ENCODE data around the gene ABCG4.
"Not testable (repeated sequence)": the region's sequence is repeated elsewhere in the genome, so short reads cannot be mapped to it uniquely, and the experiment has no call there.

ABCG4 gene

GRCh38 chr11:119155733-119156492 is 7.1 kb downstream of the ABCG4 start:
- DNase-seq = peak; percentile 41

- DNase-seq = no peak
These were observed 7.6 kb downstream of the ABCG4 start for GRCh38 chr11:119156496-119156895.

GRCh38 chr11:119157063-119157462 is 8.2 kb downstream of the ABCG4 start:
- DNase-seq = peak; percentile 17

- DNase-seq = no peak
These were observed 9.6 kb downstream of the ABCG4 start for GRCh38 chr11:119158467-119158866.

DNA sequence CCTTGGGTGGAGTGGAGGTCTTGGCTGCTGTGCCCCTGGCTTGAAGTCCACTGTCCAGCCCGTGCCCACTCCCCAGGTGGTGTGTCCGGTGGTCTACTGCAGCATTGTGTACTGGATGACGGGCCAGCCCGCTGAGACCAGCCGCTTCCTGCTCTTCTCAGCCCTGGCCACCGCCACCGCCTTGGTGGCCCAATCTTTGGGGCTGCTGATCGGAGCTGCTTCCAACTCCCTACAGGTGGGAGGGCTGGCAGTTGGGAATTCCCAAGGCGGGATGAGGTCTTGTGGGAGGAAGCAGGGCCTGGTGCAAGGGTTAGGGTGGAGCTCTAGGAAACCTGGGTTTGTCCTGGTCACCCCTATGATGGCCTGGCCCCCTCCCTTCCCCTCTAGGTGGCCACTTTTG is 11.3 kb downstream of the ABCG4 start:
- DNase-seq = no peak

DNA sequence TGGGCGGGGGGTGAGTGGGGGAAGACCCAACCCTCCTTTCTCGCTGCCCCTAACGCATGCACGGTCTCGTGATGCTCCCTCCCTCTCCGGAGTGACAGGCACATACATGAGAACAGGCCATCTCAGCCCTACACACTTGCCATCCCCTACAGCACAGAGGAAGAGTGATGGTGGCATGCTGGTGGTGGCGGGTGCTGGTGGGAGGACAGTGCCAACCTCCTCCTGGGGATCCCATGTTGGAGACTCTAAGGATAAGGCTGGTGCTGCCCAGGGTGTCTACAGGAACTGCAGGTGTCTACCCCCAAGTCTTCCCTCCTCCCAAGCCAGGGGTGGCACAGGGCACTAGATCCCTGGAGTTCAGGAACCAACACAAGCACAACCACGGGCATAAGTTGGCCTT is 13.0 kb downstream of the ABCG4 start:
- no peak for DNase-seq

GRCh38 chr11:119166368-119167076 is 17.7 kb downstream of the ABCG4 start:
- no peak for DNase-seq

- not testable (repeated sequence) for DNase-seq
These were observed 18.2 kb downstream of the ABCG4 start for GRCh38 chr11:119167077-119167458.

GRCh38 chr11:119167933-119168332 is 19.1 kb downstream of the ABCG4 start:
- no peak for DNase-seq

GRCh38 chr11:119168471-119169281 is 19.8 kb downstream of the ABCG4 start, which contains the start of gene NLRX1:
TSS of gene NLRX1 (plus strand) at chr11:119168725. CDS start at chr11:119171404, 2,679 bp downstream.
- peak; percentile 90 for DNase-seq

DNA sequence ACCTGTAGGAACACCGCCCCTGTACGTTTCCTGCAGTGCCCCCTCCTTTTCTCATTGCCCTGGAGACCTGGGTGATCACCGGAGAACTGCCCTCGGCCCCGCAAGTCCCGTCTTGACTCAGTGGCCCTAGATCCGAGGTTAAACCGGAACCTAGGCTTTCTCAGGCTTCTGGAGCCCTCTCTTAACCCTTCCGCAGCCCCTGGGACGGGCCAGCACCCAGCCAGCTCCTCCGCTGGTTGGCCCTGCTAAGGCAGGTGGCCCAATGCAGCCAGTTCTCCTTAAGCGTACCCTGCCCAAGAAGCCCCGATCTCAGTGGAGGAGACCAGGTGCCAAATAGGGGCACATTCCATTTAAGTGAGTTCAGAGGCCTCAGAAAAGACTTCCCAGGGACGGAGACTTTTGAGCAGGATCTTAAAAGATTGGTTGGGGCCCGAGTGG is 20.4 kb downstream of the ABCG4 start:
- peak; percentile 54 for DNase-seq

GRCh38 chr11:119172513-119172912 is 23.7 kb downstream of the ABCG4 start:
- no peak for DNase-seq

- no peak for DNase-seq
These were observed 24.6 kb downstream of the ABCG4 start for GRCh38 chr11:119173453-119173852.

- DNase-seq = peak; percentile 82
These were observed 26.7 kb downstream of the ABCG4 start for GRCh38 chr11:119175493-119176077.

DNA sequence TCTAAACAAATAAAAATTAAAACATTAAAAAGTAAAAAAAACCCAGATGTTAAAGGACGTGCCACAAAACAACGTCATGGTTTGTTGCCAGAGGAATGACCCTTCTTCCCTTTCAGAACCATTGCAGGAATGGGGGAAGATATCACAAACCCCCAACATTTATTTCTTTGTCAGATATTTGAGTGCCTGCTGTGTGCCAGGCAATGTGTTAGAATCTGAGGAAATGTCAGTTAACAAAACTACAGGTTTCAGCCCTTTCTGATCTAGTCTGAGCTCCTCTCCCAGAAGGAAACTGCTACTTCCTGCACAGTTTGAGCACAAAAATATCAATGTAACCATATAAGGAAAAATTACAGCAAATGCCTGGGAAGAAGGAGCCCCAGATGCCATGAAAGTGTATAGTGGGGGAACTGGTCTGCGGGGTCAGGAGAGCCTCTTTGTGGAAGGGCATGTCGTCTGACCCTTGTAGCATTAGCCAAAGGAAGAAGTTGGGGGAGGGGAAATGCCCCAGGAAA is 29.4 kb downstream of the ABCG4 start:
- DNase-seq = no peak

DNA sequence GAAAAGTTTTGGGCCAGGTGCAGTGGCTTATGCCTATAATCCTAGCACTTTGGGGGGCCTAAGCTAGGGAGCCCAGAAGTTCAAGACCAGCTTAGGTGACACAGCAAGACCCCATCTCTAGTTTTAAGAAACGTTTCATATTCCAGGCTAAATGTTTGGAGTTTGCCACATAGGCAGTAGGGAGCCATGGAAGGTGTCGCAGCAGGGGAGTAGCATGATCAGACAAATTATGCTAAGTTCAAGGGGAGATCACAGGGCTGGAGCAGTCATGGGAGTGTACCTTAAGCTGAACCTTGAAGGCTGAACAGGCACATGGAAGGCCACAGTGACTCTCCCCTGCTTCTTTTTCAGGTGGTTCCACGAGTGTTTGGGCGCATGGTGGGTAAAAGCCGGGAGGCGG is 30.5 kb downstream of the ABCG4 start:
- DNase-seq = no peak

DNA sequence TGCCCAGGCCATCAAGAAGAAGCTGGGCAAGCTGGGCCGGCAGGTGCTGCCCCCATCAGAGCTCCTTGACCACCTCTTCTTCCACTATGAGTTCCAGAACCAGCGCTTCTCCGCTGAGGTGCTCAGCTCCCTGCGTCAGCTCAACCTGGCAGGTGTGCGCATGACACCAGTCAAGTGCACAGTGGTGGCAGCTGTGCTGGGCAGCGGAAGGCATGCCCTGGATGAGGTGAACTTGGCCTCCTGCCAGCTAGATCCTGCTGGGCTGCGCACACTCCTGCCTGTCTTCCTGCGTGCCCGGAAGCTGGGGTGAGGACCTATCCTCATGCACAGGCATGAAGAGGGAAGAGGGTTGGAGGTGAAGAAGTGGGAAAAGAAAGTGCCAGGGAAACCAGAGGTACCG is 31.1 kb downstream of the ABCG4 start:
- DNase-seq = peak; percentile 96

DNA sequence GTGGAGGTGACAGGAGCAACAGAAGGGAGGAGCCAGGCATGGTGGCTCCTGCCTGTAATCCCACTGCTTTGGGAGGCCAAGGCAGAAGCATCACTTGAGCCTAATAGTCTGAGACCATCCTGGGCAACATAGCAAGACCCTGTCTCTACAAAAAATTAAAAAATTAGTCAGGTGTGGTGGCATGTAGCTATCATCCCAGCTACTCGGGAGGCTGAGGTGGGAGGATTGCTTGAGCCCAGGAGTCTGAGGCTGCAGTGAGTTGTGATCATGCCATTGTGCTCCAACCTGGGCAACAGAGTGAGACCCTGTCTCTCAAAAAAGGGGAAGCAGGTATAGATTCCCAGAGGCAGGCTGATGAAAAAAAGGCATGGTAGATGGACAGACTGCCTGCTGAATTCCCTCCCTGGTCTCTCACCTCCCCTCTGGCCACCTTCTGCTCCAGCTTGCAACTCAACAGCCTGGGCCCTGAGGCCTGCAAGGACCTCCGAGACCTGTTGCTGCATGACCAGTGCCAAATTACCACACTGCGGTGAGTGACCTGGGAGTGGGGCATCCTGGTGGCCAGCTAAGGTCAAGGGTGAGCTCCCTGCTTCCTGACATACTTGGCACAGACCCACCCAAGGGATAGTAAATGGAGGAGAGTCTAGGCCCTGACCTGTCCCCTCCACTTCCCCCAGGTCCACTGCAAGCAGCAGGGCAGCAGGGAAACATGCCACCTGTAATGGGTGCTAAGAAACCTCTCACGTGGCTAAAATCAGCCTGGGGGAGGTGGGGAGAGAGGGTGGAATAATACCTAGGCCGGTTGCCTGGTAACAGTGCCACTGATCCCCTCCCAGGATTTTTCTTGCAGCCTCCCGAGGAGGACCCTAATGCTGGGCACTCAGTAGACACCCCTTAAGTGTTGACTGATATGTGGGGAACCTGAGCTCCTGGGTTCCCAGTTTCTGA is 32.2 kb downstream of the ABCG4 start:
- no peak for DNase-seq

GRCh38 chr11:119181677-119182412 is 33.0 kb downstream of the ABCG4 start:
- DNase-seq = peak; percentile 60

DNA sequence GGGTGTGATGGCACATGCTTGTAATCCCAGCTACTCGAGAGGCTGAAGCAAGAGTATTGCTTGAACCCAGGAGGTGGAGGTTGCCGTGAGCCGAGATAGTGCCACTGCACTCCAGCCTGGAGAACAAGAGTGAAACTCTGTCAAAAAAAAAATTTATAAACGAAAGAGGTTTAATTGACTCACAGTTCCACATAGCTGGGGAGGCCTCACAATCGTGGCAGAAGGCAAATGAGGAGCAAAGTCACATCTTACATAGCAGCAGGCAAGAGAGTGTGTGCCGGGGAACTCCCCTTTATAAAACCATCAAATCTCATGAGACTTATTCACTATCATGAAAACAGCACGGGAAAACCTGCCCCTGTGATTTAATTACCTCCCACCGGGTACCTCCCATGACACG is 35.5 kb downstream of the ABCG4 start:
- DNase-seq = not testable (repeated sequence)

Data from NCI-H69 (cell line).